H1 (cell line): ENCODE measurements around the gene ADSS2.

Experiments used
- RXRA ChIP-seq: IDR thresholded peaks from 2 replicates; pipeline ENCODE4 v1.6.1; 2011; ENCODE audit warnings: low read depth, mild to moderate bottlenecking, low read length, moderate library complexity; ENCODE audit not compliant: insufficient read depth
- SUZ12 ChIP-seq: fragments of 200-600 bp; sonication (generic); IDR thresholded peaks from 2 replicates; pipeline ENCODE4 v1.6.1; 2012; ENCODE audit warnings: mild to moderate bottlenecking, inconsistent platforms, low read length, moderate library complexity, mixed read lengths
- YY1 ChIP-seq: IDR thresholded peaks from 2 replicates; pipeline ENCODE4 v1.6.1; 2011; ENCODE audit warnings: low read depth, mild to moderate bottlenecking, low read length

GRCh38 chr1:244361764-244362473 lies 89.8 kb downstream of the ADSS2 start:
- no peak for TF ChIP-seq RXRA
- TF ChIP-seq YY1, result 0 out of 2 replicates have a peak, but pooled peaks have one; percentile 19
- TF ChIP-seq SUZ12, result no peak
